Heart right ventricle (tissue), 16 donors: Measurements from ENCODE around the gene EIPR1. TPM values are rescaled to one million over a fixed set of nuclear protein-coding genes. Genes with fewer than 3 reads are reported as not detected.

Experiments used
- ATAC-seq, 8 donors: fragments of 200-7000 bp; cut with Tn5 transposase; one replicate each; pipeline ENCODE4 v1.9.1; 2020; ENCODE audit warnings: mild to moderate bottlenecking in 8 of 8, moderate library complexity in 8 of 8, moderate number of reproducible peaks in 1 of 8
- DNase-seq, 2 donors: peaks; one replicate each; pipeline ENCODE4 v3.0.0-alpha.2; 2020
- H3K27ac ChIP-seq, 10 donors: fragments of 200-600 bp; sonication (generic) in 2 of 10; one replicate each; pipeline versions ENCODE4 v1.5.0 to v1.8.0; 2020 to 2022; ENCODE audit warnings: mild to moderate bottlenecking in 3 of 10
- H3K27me3 ChIP-seq, 7 donors: fragments of 200-600 bp; one replicate each; pipeline ENCODE4 v1.8.0; 2021 to 2022; ENCODE audit warnings: mild to moderate bottlenecking in 2 of 7
- H3K36me3 ChIP-seq, 9 donors: fragments of 200-600 bp; sonication (generic) in 1 of 9; one replicate each; pipeline versions ENCODE4 v1.5.0 to v1.8.0; 2020 to 2022; ENCODE audit warnings: mild to moderate bottlenecking in 2 of 9
- H3K4me1 ChIP-seq, 9 donors: fragments of 200-600 bp; sonication (generic) in 1 of 9; one replicate each; pipeline versions ENCODE4 v1.5.0 to v1.8.0; 2020 to 2022; ENCODE audit warnings: mild to moderate bottlenecking in 4 of 9
- H3K4me3 ChIP-seq, 10 donors: fragments of 200-600 bp; sonication (generic) in 2 of 10; one replicate each; pipeline versions ENCODE4 v1.5.0 to v1.8.0; 2020 to 2022; ENCODE audit warnings: mild to moderate bottlenecking in 7 of 10, moderate library complexity in 2 of 10
- H3K9me3 ChIP-seq, 11 donors: fragments of 200-600 bp in 10 of 11; sonication (generic) in 2 of 11; one replicate each; pipeline versions ENCODE4 v1.5.0 to v1.8.0; 2013 to 2022; ENCODE audit warnings: mild to moderate bottlenecking in 2 of 11, control low read depth in 1 of 11, moderate library complexity in 1 of 11
- WGBS, 2 donors: extraction: QIAGEN DNeasy Blood & Tissue Kit; methylation state at CpG; one replicate each; pipeline ENCODE4 v1.1.7; 2013; ENCODE audit warnings: inconsistent platforms in 1 of 2; 5-methylcytosine and 5-hydroxymethylcytosine counted together
- intact Hi-C, 10 donors: fragments of 100-400 bp; cut with DNase I; formaldehyde crosslinking; loops; one replicate each; pipeline versions ENCODE4 v1.11.1 to v1.14.2; 2022
- polyA plus RNA-seq, 2 donors: library from polyadenylated mRNA; stranded (reverse); fragments of 200-250 nt; gene quantifications; one replicate each; pipeline ENCODE4 v1.2.3, GENCODE V29; 2013
- total RNA-seq, 10 donors: library from RNA; stranded (reverse); fragmentation: NEBNext Ultra II Directional in 3 of 10; extraction: Animal tissue kit (Norgen Biotek cat#: 25700) in 3 of 10; gene quantifications; one replicate each; pipeline versions ENCODE4 v1.2.1 to v1.2.4, GENCODE V29; 2021 to 2023
- TF ChIP-seq, protein P1 (sequence below), 9 donors: fragments of 200-600 bp; sonication (generic) in 2 of 9; IDR thresholded peaks; one replicate each; pipeline versions ENCODE4 v1.5.0 to v1.8.0; 2021 to 2022; ENCODE audit warnings: antibody characterized with exemption in 9 of 9, mild to moderate bottlenecking in 5 of 9, moderate library complexity in 1 of 9
- donor health status: Arrhythmogenic right ventricular cardiomyopathy.
- donor health status: ischemic (EF 13 %, LVEDD 7.1; RV severe dilation, severe dysfunction).
- donor health status: healthy with polysubstance abuse.
- donor health status: DM: no; HTN: yes; CAD: no.
- donor health status: DM: no; HTN: no; CAD: no.
- donor health status: ischemic (EF 25% LVEDD 6.9; RV normal size, moderate dysfunction).
- donor health status: ischemic (EF 25% LVEDD 5.7; RV mildly dilated, moderate dysfunction).
- donor health status: healthy.
- donor health status: DM: yes; HTN: yes; CAD: no.
- donor health status: Ischemic cardiomyopathy.
- donor health status: ischemic (EF 35%, LVEDD 5.7; RV mildly dilated, moderate dysfunction).
- donor health status: nonischemic (EF 11% LVEDD 7.7; RV severe dilation, severe dysfunction).
- donor health status: DM: yes; HTN: yes; CAD: no.
- donor health status: PGD.
- donor health status: ischemic (EF 29% LVEDD 5.4; RV normal size, mild dysfunction).
- donor health status: nonischemic (EF 23%, LVEDD 6.1; RV moderate dilation, normal function).

The EIPR1 gene
- total and polyA plus RNA-seq, 12 donors: 6.8 to 22.3 (median 12.0) TPM

DNA sequence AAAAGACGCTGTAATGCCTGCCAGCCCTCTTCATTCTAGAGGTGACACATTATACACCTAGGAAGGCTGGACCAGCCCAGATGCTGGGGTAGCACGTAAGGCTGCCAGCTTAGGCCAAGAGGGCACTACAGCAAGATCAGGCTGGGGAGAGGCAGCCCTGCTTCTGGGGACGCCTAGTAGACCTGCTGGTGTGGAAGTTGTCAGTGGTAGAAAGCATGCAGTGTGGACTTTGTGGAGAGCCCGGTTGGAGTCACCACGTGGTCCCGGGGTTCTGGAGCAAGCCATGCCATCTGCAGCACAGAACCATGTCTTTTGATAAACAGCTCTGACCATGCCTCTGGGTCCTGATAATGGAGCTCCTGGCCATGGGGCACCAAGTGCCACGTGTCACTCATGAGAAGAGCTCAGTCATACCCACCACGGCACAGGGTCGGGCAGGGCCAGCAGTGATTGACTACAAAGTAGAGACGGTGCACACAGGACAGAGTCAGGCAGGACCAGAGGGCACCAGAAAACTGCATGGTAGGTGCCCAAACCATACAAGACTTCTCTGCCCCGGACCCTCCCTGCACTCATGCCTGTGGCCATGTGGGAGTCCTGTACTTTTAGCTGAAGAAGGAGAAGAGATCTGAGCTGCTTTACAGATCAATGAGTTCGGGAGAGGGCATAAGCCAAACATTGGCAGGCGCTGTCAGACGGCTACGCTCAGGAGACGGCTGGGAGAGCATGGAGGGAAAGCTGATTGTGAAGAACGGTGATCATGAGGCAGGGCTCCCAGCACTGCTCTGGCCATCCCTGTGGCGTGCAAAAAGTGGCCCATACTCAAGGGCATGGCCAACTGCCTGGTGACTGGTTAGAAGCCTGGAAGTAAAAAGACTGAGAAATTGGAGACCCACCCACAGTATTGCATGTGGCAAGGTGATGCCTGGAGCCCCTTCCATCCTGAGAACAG is 114.9 kb downstream of the EIPR1 start:
- TF ChIP-seq, protein P1, sequence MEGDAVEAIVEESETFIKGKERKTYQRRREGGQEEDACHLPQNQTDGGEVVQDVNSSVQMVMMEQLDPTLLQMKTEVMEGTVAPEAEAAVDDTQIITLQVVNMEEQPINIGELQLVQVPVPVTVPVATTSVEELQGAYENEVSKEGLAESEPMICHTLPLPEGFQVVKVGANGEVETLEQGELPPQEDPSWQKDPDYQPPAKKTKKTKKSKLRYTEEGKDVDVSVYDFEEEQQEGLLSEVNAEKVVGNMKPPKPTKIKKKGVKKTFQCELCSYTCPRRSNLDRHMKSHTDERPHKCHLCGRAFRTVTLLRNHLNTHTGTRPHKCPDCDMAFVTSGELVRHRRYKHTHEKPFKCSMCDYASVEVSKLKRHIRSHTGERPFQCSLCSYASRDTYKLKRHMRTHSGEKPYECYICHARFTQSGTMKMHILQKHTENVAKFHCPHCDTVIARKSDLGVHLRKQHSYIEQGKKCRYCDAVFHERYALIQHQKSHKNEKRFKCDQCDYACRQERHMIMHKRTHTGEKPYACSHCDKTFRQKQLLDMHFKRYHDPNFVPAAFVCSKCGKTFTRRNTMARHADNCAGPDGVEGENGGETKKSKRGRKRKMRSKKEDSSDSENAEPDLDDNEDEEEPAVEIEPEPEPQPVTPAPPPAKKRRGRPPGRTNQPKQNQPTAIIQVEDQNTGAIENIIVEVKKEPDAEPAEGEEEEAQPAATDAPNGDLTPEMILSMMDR (IDR thresholded peaks at IDR 0.05): no peak
- no peaks in the 10 kb centered on the region for H3K27me3 ChIP-seq
- H3K9me3 ChIP-seq: no peaks in the 10 kb centered on the region
- ATAC-seq (no peak), DNase-seq (no peak)
- 97% methylated on average over 18 of the region's 18 CpGs for WGBS, 2 donors
- H3K27ac ChIP-seq: no peak overlapping the region
- H3K4me3 ChIP-seq: no peak overlapping the region
- peaks cover 0 to 7% (median 0%) of the 10 kb centered on the region in 9 donors for H3K4me1 ChIP-seq
- H3K36me3 ChIP-seq: peaks cover 0 to under 1% (median 0%) of the 10 kb centered on the region in 9 donors
- intact Hi-C loops: no loop called here

DNA sequence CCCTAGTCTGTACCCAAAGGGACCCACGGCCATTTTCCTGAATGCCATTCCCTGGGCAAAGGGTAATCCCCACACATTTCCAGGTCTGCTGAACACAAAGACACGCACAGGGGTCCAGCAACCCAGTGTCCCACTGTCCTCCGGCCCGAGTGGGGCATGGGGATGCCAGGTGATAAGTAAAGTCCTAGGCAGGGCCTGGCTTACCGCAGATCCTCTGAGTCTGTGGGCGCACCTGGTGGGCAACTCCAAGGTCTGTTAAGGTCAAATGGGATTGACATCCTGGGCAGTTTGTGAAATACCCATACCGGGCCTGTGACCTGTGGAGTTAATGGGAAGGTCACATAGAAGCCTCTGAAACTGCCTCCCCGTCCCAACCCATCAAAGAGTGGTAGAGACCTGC is 116.1 kb downstream of the EIPR1 start:
- Histone ChIP-seq H3K4me1 (peaks cover 0 to 7% (median 0%) of the 10 kb centered on the region in 9 donors), H3K27me3 (no peaks in the 10 kb centered on the region), H3K9me3 (no peaks in the 10 kb centered on the region), H3K4me3 (no peak overlapping the region), H3K36me3 (peaks cover 0 to 12% (median 0%) of the 10 kb centered on the region in 9 donors), H3K27ac (no peak overlapping the region)
- ATAC-seq: no peak
- intact Hi-C loops: no loop called here
- DNase-seq: no peak
- 97 to 99% methylated on average over 8 of the region's 8 CpGs for WGBS, 2 donors
- TF ChIP-seq, protein P1 (IDR thresholded peaks at IDR 0.05): no peak

DNA sequence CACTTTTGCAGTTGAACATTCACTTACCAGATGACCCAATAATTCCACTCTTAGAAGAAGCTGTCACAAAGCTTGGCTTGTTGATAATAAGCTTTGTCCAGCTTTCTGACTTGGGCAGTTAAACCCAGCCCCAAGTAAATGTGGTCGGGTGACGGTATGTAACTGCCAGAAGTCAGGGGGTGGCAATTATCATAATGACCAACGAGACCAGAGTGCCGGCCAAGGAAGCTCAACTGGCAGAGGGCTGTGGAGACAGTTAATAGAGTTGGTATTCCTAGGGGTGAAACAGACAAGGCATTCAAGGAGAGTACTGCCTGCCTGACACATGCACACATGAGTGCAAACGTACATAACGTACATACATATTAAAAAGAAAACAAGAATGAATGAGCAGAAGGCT is 116.7 kb downstream of the EIPR1 start:
- ATAC-seq: no peak
- H3K36me3 ChIP-seq: peaks cover 0 to 17% (median 0%) of the 10 kb centered on the region in 9 donors
- 93% methylated on average over 6 of the region's 6 CpGs for WGBS, 2 donors

DNA sequence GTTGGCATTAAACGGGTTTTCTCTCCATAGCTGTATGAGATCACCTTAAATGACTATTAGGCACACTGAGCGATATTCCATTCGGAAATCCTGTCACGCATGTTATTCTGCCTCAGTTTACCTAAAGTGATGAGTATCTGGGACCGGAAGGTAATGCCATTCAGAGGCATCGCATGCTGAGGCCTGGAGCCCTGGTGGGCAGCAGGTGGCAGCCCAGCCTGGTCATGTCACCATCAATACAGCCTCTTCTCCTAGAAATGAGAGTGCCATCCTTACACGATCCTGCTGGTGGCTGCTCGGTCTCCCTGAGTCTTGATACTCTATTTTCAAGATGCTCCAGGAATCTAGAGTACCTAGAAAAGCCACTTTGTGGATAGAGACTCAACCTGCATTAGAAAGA is 119.8 kb downstream of the EIPR1 start:
- Histone ChIP-seq H3K36me3 (peaks cover 0 to 31% (median 0%) of the 10 kb centered on the region in 9 donors), H3K4me1 (no peaks in the 10 kb centered on the region), H3K4me3 (no peak overlapping the region), H3K27ac (no peak overlapping the region), H3K27me3 (no peaks in the 10 kb centered on the region), H3K9me3 (no peaks in the 10 kb centered on the region)
- ATAC-seq (no peak), DNase-seq (no peak)
- 96 to 97% methylated on average over 8 of the region's 8 CpGs for WGBS, 2 donors
- intact Hi-C loops: no loop called here
- TF ChIP-seq, protein P1 (IDR thresholded peaks at IDR 0.05): no peak

More for the DNA sequence above, 116.7 kb downstream of the EIPR1 start:
- intact Hi-C loops: no loop called here
- no peak overlapping the region for H3K27ac ChIP-seq
- H3K27me3 ChIP-seq: no peaks in the 10 kb centered on the region
- no peak overlapping the region for H3K4me3 ChIP-seq
- H3K4me1 ChIP-seq: peaks cover 0 to 7% (median 0%) of the 10 kb centered on the region in 9 donors
- H3K9me3 ChIP-seq: no peaks in the 10 kb centered on the region
- TF ChIP-seq, protein P1 (IDR thresholded peaks at IDR 0.05): no peak
- DNase-seq: no peak
